Body of pancreas (tissue), 4 donors: ENCODE results near the gene MET.

ENCODE experiments used
- CTCF ChIP-seq, 7 experiments: fragments of 450-650 bp in 4 of 7; fragments of 200-600 bp in 3 of 7; sonication (generic) in 3 of 7; IDR thresholded peaks; one replicate each; pipeline ENCODE4 v1.5.1; 2016 to 2019; ENCODE audit warnings: antibody characterized with exemption in 7 of 7
- POLR2A ChIP-seq, 3 donors: fragments of 450-650 bp; IDR thresholded peaks; one replicate each; pipeline ENCODE4 v1.6.1; 2016; ENCODE audit warnings: antibody characterized with exemption in 3 of 3, mild to moderate bottlenecking in 2 of 3

DNA sequence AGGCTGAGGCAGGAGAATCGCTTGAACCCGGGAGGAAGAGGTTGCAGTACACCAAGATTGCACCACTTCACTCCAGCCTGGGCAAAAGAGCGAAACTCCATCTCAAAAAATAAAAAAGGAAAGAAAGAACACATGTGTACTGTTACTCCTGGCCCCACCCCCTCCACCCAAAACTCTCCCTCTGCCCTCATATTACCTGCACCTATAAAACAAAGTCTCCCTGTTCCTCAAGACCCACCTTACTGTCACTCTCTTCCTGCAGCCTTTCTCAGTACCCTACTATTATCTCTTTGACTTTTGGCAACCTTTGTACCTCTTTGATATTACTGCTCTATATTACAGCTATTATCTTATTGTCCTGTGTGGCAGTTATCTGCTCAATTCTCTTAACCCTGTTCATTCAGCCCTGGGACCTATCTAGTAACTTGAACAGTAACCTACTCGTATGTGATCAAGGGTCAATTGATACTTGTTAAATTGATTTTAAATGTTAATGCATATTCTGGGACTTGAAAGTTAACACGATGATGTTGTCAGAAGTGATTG is 121.9 kb downstream of the MET start:
- TF ChIP-seq CTCF (IDR thresholded peaks at IDR 0.05) (no peak), POLR2A (IDR thresholded peaks at IDR 0.05) (no peak)
